NOMO-1 treated with dmso at 0.1 percent for 144 hours (cell line): ENCODE data around the gene SCLY.
A peak's percentile ranks its signal among the peaks of the same experiment; 100 is the strongest.

Experiments
- DNase-seq: peaks from one replicate; lab custom pipeline; 2025; ENCODE audit not compliant: unreplicated experiment; lab: John Stamatoyannopoulos, UW

Gene SCLY

DNA sequence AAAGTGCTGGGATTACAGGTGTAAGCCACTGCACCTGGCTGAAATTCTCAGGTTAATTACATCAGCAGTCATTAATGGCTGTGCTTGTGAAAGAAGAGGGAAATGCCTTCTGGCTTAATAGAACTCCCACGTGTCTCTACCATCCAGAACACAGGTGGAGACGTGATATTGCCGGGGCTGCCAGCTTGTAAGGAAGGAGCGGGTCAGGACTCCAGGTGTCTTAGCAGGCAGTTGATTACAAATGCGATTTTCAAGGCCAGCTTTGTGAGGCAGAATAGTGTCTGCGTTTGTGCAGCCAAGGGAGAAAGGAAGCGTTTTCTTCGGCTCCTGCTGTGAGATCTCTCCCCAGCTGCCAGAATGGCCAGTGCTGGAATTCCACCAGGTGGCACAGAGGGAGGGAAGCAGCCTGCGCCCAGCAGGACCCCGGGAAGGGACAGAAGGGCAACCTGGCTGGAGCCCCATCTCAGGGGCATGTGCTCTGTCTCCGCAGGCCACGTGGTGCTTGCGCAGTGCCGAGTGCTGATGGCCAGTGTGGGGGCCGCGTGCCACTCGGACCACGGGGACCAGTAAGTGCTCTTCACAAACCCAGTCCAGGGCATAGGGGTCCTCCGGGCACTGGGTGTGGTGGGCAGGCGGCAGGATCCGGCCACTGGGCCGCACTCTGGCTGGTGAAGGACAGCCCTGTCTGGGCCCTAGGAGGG is 35.7 kb downstream of the SCLY start:
- no peak for DNase-seq

DNA sequence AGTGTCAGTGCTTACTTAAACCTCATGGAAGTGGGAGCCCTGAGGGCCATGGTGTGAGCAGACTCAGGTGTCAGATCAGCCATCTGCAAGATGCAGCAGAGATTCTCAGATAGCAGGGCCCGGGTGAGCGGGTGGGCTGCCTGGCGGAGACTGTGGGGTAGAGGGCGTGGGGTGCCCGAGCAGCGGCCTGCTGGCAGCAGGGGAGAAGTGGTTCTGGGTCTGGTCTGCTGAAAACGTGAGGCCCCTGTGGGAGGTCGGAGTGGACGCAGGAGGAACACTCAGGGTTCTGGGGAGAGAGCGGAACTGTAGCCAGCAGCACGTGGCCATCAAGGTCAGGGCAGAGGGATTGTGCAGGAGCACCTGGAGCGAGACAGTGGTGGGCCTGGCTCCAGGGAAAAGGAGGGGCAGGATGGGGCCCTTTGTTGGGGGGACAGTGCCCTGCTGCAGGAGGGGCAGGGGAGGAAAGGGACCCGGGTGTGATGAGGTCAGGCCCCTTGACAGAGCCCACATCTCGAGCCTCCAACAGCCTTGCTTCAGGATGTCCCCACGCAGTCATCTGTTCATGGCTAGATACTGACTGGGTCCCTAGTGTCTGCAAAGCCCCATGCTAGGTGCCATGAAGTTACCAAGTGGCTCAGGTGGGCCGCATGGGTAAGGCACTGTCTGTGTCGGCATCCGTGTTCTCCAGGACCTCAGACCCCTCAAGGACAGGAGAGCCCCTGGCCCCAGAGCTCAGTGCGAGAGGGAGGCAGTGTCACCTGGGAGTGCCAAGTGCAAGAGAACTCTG is 36.6 kb downstream of the SCLY start:
- no peak for DNase-seq

DNA sequence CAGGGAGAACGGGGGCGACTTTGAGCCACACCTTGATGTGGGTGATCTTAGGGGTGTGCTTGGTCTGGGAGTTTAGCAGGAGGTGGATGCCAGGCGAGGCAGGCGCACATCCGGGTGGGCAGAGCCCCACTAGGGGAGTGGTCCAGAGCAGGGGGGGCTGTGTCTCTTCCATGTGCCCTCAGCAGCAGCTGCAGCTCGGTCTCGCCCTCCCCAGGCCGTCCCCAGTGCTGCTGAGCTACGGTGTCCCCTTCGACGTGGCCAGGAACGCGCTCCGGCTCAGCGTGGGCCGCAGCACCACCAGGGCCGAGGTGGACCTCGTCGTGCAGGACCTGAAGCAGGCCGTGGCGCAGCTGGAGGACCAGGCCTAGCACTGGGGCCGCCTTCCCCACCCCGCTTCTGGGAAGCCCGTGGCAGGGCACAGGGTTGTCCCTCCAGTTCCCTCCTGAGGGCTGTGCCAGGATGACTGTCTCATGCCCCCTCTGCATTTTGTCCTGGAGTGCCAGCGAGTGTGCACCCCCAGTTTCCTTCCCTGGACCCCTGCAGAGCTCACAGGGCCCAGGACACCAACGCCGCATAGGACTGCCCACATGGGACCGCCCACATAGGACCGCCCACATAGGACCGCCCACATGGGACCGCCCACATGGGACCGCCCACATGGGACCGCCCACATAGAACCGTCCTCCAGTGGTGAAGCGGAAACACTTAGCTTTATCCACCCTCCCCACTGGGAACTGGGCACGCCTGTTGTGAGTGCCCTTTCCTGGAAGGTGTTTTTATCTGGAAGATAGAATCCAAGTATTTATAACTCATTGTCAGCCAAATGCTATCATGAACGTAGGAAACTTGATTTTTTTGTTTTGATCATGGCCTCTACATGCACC is 37.4 kb downstream of the SCLY start:
- DNase-seq = no peak

DNA sequence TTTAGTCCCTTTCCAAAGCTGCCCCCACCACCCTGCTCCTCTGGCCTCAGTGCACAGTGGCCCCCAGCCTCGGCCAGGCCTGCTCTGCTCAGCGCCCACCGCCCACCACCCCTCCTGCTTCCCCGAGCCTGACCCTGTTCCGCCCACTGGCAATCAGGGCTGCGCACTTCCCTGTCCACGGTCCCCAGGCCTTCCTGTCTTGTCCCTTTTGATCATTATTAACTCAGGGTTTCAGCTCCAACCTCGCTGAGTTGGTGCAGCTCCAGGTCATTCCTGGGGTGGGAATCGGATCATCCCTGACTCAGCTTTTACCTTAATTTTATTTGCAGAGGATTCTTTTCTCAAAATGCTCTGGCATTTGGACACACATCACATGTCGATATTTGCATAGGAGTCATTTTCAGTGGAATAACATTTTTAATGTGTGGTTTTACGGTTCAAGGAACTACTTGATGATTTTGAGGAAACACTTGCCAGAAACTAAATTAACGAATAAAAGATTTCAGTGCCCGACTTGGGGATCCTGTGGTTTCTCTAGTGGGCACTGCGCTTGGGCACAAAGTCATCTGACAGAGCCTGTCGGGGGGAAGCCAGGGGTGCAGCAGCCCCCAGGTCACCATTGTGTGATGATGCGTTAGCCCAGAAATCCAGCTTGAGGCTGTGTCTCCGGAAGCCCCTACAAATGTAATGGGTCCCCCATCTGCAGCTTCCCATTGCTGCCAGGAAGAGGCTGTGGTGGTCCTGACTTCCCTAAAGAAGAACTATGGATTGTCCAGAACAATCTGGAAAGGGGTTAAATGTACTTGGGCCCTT is 38.3 kb downstream of the SCLY start:
- no peak for DNase-seq

DNA sequence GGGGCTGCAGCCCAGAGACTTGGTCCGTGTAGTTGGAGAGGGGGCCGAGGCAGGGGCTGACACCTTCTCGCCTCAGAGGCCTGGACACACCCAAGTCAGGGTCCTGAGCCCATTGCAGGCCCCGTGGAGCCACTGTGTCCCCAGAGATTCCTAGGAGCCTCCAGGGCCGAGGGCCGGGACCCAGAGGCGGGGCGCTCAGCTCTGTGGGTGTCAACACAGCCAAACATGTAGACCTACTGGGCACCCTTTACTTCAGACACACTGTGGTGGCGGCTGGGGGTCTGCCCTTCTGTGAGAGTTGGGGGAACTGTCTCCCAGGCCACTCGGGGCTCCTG is 38.9 kb downstream of the SCLY start:
- DNase-seq = no peak

DNA sequence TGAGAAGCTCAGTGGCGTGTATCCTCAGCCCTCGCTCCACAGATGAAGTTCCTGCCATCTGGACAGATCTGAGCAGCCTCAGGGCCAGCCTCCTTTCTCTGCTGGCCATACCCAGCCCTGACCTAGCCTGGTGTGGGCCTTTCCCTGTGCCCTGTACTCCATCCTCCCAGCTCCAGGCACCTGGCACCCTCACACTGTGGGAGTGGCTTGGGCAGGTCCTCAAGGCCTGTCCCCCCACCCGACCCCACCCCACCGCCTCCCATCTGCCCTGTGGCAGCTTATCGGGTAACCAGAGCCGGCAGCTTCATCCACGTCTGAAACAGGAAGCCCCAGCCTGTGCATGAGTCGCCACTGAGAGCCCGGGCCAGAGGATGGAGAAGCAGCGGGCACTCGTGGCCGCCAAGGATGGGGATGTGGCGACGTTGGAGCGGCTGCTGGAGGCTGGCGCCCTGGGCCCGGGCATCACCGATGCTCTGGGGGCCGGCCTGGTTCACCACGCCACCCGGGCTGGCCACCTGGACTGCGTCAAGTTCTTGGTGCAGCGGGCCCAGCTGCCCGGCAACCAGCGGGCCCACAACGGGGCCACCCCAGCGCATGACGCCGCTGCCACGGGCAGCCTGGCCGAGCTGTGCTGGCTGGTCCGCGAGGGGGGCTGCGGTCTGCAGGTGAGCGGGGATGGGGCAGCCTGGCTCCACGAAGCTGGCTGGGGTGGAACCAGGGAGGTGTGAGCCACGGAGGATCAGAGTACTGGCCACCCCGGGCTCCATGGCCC is 39.4 kb downstream of the SCLY start, which contains the start of gene ESPNL:
TSS of gene ESPNL (plus strand) at position 292 of the 772 bp plus-strand sequence. CDS start at position 372, 80 bp downstream.
- DNase-seq = no peak

DNA sequence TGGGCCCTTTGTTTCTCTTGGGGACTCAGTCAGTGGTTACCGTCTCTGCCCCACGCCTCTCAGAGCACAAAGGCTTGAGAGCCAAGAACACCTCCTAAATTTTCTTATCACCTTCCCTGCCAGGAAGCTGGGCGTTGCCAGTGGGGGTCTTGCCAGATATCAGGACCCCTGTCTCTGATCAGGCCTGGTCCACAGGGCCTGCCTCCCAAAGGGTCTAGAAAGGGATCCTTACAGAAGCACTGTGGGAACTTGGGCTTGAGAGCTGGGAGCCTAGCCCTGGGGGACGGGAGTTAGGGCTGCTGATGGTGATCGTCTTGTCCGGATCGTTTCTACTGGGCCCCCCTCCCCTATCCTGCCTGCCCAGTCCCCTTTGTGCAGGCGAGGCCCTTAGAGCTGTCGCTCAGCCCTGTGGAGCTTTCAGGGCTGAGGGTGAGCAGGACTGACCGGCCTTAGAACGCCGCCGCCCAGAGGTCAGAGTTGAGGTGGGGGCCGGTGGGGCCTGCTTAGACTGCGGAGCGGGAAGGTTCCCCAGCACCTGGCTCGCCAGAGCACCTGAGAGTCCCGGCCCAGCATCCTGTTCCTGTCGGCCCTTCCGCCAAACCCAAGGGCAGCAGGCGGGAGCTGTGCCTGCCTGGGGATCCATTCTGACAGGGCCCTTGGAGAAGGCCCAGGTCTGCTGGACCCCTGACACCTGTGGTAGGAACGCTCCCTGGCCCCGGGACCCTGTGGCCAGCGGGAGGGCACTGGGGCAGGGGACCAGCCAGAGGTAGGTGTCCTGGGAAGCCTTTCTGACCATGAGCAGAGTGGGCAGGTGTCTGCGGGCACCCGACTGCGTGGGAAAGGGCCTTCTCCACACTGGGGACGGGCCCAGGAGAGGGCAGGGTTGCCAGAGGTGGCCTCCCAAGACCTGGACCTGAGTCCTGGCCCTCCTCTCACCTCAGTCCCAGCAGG is 40.3 kb downstream of the SCLY start:
- no peak for DNase-seq

DNA sequence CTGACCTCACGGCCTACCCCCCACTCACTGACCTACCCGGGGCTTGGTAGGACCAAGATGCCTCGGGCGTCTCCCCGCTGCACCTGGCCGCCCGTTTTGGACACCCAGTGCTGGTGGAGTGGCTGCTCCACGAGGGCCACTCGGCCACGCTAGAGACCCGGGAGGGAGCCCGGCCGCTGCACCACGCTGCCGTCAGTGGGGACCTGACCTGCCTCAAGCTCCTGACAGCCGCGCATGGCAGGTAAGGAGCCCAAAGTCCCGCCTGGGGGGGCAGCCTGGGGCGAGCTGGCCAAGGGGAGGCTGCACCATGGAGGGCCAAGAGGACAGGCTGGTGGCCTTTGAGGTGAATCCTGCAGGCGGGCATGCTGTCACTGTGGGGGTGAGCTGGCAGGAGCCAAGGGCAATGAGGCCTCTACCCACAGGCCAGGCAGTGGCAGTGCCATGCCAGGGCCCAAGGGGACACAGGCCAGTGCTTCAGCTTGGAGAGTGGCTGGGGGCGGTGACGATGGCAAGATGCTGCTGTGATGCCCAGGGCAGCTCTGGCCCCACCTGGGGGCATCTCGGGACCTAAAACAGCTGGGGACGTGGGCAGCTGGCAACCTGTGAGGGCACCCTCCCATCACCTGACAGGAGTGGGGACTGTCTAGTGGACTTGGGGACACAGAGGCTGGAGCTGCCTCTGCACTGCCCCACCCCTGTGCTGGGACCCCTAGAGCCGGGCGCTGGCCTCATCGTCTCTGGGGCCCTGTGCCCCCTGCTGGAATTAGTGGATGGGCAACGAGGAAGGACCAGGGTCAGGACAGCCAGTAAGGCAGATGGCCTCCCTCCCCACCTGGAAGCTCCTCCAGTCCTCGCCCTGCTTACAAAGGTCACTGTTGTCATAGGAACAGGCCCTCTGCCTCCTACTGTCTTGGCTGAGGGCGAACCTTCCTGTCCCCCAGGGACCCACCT is 41.4 kb downstream of the SCLY start:
- DNase-seq = no peak

DNA sequence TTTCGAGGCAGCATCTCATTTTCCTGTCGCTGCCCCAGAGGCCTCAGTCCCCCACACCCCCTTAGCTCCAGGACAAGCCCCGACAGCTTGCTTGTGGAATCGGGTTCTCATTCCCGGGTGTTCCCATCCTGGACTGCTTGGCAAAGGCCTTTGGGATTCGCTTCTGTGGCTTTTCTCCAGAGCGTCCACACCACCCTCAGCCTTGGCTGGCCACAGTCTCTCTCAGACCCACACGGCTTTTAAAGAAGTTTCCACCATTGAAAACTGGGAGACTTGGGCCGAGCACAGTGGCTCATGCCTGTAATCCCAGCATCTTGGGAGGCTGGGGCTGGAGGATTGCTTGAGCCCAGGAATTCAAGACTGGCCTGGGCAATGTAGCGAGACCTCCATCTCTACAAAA is 42.1 kb downstream of the SCLY start:
- no peak for DNase-seq

DNA sequence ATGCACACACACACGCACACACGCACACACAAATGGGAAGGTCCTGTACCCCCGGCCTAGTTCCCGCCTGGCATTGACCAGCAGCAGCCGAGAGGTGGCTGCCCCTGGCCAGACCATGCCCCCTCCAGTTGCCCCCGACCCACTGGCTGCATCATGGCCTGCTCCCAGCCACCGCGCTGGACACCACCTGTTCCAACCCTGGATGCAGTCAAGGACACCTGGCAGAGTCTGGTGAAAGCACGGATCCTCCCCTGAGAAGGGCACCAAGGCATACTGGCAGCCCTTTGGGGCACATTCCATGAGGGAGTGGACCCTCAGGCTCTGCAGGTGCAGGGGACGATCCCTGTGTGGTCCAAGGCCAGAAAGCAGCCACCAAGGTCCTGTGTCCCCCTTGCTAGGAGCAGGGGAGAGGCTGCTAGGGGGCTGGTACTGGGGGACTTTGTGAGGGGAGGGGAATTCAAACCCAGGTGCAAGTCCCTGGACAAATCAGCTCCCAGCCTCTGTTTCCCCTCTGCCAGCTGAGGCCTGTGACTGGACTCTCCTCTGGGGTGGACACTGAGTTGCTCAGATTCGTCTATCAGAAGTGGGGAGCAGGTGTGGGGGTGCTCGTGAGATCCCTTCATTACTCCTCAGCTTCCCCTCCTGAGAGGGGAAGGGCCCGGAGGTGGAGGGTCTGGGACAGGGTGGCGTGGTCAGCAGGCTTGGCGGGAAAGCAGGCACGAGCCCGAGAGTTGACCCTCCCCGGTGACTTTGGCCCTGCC is 42.8 kb downstream of the SCLY start:
- DNase-seq = no peak

DNA sequence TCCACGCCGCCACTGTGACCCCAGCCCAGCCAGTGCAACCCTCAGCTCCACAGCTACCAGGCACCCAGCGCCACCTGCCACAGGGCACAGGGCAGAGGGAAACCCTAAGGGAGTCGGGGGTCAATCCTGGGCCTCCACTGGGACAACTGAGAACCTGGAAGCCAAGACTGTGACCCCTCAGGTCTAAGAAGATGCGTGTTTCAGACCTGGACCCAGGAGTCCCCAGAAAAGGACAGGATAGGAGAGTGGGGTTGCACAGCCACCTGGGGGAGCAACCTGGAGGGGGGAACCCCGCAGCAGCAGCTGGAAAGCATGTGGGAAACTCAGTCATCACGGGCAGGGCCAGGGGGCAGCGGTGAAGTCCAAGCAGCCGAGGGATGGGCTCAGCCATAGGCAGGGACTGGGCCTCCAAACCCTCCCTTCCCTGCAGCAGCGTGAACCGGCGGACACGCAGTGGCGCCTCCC is 43.5 kb downstream of the SCLY start:
- no peak for DNase-seq

DNA sequence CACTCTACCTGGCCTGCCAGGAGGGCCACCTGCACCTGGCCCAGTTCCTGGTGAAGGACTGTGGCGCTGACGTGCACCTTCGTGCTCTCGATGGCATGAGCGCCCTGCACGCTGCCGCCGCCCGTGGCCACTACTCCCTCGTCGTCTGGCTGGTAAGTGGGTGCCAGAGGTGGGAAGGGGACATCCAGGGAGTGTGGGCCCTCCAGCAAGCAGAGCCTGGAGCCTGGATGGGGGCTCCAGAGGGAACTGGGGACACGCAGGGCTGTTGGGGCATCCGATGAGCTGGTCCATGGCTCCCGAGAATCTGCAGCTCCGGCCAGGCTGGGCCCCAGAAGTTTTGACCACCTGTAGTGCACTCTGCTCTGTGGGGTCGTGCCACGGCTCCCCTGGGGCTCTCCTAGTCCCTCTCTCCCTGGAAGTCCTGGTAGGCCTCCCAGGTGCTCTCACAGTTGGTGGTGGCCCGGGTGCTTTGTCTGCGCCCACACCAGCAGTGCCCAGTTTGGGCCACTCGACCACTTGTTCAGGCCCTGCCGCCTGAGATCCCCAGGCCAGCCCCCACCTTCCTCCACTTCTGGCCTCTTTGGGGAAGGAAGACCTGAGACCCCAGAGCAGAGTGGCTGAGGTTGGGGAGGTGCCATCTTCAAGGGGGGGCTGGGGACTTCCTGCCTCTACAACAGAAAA is 44.0 kb downstream of the SCLY start:
- no peak for DNase-seq

DNA sequence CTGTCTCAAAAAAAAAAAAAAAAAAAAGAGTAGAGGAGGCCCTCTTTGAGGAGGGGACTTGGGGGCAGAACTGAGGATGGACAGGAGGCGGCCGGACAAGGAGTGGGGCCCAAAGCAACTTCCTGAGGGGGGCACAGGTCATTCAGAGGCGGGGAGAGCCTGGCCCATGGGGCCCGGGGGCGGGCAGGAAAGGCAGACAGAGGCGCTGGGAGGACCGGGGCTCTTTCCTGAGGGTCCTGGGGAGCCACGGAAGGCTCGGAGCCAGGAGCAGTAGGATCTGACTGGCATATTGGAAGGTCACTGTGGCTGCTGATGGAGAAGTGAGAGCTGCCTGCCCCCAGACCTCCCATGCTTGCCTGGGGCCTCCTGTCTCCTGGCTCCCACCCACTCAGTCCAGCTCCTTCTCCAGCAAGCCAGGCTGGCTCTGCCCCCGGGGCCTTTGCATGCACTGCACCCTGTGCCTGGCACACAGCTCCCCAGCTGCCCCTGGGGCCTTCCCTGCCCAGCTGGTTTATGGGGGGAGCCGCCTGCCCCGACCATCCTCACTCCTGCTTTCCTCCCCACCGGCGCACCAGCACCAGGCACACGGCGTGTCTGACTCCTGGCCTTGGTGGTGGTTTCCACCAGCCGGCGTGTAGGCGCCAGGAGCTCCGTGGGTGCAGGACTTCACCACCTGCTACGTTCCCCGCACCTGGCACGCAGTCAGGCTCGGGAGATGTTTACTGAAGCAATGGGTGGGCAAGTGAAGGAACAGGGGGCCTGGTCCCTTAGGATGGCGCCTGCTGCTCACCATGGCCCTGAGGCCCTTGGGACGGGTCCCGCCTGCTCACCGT is 44.9 kb downstream of the SCLY start:
- no peak for DNase-seq

DNA sequence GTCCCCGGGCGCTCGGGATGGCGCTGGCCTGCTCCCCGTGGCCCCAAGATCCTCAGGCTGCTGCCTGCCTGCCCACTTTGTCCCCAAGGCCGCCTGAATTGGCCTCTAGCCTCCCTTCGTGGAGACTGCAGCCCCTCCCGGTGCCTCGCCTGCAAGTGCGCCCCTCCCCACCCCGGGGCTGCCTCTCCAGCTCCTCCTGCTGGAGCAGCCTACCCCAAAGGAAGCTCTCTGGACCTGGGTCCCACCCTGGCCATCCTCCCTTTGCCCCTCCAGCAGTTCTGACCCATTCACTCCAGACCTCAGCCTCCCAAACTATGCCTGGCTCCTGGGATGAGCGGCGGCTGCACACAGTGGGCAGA is 45.5 kb downstream of the SCLY start:
- no peak for DNase-seq

DNA sequence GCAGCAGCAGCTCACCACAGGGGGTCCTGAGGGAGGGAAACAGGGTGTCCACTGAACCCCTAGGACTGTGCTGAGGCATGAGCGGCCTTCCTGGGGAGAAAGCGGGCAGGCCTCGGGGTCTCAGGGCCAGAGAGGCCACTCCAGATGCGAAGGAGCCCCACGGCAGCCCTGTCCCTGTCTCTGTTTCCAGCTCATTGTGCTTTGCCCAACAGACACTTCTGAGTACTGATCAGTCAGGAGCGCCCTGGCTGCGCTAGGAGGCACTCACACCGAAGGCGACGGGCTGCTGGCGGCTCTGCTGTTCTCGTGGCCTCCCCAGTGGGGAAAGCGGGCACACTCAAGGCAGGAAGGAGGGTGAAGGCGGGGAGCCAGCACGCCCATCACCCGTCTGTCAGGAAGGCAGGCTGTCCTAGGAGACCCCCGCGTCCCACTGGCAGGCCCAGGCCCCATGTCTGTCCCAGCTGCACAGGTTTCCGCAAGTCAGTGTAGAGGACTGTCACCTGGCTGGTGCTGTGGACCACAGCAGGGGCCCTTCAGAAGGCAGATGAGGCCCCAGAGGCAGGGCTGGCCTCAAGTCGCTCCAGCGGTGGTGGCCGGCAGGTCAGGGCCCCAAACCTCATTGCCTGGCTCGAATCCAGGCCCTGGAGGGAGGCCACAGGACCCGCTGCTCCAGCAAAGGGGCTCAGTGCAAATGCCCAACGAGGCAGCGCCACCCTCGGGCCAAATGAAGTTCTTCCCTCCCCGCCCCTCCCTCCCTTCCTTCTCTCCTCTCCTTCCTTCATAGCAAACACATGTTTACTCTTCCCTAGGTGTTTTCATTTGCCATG is 46.1 kb downstream of the SCLY start:
- peak; percentile 82 for DNase-seq
